Mesothelial cell of epicardium (in vitro differentiated cells): ENCODE results near the gene OR10A6. TPM values are rescaled to one million over a fixed set of nuclear protein-coding genes. Genes with fewer than 3 reads are reported as not detected.

Experiments used
- DNase-seq, 2 experiments: peaks; one replicate each; pipeline ENCODE4 v3.0.0; 2021; ENCODE audit warnings: low spot score in 2 of 2; ENCODE audit not compliant: unreplicated experiment in 2 of 2
- H3K27ac Mint-ChIP-seq: 2 replicates; pipeline ENCODE4 v1.8.0; 2021; ENCODE audit warnings: mixed read lengths
- H3K27me3 Mint-ChIP-seq: 2 replicates; pipeline ENCODE4 v1.8.0; 2021; ENCODE audit warnings: low read depth, mixed read lengths
- H3K36me3 Mint-ChIP-seq: 2 replicates; pipeline ENCODE4 v1.8.0; 2021; ENCODE audit warnings: mixed read lengths
- H3K4me1 Mint-ChIP-seq: 2 replicates; pipeline ENCODE4 v1.8.0; 2021; ENCODE audit warnings: mixed read lengths
- H3K4me3 Mint-ChIP-seq: 2 replicates; pipeline ENCODE4 v1.8.0; 2021; ENCODE audit warnings: mild to moderate bottlenecking, moderate library complexity, mixed read lengths
- H3K9me3 Mint-ChIP-seq: 2 replicates; pipeline ENCODE4 v1.8.0; 2021; ENCODE audit warnings: mixed read lengths
- total RNA-seq: library from RNA; stranded (reverse); gene quantifications from 3 replicates; pipeline ENCODE4 v1.2.1, GENCODE V29; 2021
- TF ChIP-seq, protein P1 (sequence below): fragments of 200-600 bp; sonication (generic); IDR thresholded peaks from one replicate; pipeline ENCODE4 v1.5.0; 2021; ENCODE audit warnings: antibody characterized with exemption; ENCODE audit not compliant: unreplicated experiment

Gene OR10A6
- total RNA-seq, 1 donor from 2014 or later: not detected

GRCh38 chr11:7964873-7965272 is 33.8 kb upstream of the OR10A6 start:
- no peaks in the 10 kb centered on the region for H3K9me3 Mint-ChIP-seq
- TF ChIP-seq, protein P1, sequence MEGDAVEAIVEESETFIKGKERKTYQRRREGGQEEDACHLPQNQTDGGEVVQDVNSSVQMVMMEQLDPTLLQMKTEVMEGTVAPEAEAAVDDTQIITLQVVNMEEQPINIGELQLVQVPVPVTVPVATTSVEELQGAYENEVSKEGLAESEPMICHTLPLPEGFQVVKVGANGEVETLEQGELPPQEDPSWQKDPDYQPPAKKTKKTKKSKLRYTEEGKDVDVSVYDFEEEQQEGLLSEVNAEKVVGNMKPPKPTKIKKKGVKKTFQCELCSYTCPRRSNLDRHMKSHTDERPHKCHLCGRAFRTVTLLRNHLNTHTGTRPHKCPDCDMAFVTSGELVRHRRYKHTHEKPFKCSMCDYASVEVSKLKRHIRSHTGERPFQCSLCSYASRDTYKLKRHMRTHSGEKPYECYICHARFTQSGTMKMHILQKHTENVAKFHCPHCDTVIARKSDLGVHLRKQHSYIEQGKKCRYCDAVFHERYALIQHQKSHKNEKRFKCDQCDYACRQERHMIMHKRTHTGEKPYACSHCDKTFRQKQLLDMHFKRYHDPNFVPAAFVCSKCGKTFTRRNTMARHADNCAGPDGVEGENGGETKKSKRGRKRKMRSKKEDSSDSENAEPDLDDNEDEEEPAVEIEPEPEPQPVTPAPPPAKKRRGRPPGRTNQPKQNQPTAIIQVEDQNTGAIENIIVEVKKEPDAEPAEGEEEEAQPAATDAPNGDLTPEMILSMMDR: no peak

GRCh38 chr11:7964261-7964660 is 33.2 kb upstream of the OR10A6 start:
- H3K4me1 Mint-ChIP-seq: peaks cover 16% of the 10 kb centered on the region
- TF ChIP-seq, protein P1: no peak

More at GRCh38 chr11:7964873-7965272, 33.8 kb upstream of the OR10A6 start:
- Mint-ChIP-seq H3K36me3 (no peaks in the 10 kb centered on the region), H3K4me3 (no peak overlapping the region), H3K27ac (no peak overlapping the region), H3K4me1 (peaks cover 22% of the 10 kb centered on the region), H3K27me3 (no peaks in the 10 kb centered on the region)
- DNase-seq: no peak

GRCh38 chr11:7955191-7955590 is 24.1 kb upstream of the OR10A6 start:
- Mint-ChIP-seq H3K27me3 (no peaks in the 10 kb centered on the region), H3K4me1 (no peaks in the 10 kb centered on the region), H3K9me3 (peaks cover 4% of the 10 kb centered on the region), H3K27ac (no peak overlapping the region), H3K4me3 (no peak overlapping the region), H3K36me3 (peaks cover 2% of the 10 kb centered on the region)
- no peak for DNase-seq
- TF ChIP-seq, protein P1: no peak

More at GRCh38 chr11:7964261-7964660, 33.2 kb upstream of the OR10A6 start:
- H3K27me3 Mint-ChIP-seq: no peaks in the 10 kb centered on the region
- no peak overlapping the region for H3K27ac Mint-ChIP-seq
- no peak for DNase-seq
- no peaks in the 10 kb centered on the region for H3K9me3 Mint-ChIP-seq
- no peaks in the 10 kb centered on the region for H3K36me3 Mint-ChIP-seq
- H3K4me3 Mint-ChIP-seq: no peak overlapping the region

DNA sequence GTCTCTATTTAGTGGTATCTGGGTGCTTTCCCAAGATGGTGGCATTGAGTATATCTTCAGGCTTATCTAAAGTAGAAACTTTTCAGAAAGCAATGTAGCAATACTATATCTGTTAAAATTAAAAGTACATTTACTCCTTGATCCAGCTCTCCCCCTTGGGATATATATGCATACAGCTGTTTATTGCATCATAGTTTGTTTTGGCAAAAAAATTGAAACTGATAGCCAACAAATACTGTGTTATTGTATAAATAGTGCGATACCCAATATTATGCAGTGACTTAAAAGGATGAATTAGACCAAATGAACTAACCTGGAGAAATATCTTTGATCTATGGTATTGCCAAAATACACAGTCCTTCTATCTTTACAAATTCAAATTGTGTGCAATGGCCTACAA is 18.9 kb upstream of the OR10A6 start:
- Mint-ChIP-seq H3K9me3 (no peaks in the 10 kb centered on the region), H3K4me1 (no peaks in the 10 kb centered on the region), H3K36me3 (no peaks in the 10 kb centered on the region), H3K27me3 (peaks cover 9% of the 10 kb centered on the region), H3K27ac (no peak overlapping the region), H3K4me3 (no peak overlapping the region)
- TF ChIP-seq, protein P1: no peak
- no peak for DNase-seq

DNA sequence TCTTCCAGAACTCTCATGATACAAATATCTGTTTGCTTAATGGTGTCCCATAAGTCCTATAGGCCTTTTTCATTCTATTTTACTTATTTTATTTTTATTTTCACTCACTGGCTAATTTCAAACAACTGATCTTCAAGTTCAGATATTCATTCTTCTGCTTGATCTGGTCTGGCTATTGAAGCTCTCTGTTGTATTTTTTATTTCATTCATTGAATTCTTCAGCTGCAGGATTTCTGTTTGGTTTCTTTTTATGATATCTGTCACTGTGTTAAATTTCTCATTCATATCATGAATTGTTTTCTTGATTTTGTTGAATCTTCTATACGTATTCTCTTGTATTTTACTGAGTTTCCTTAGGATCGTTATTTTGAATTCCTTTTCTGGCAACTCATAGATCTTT is 13.1 kb upstream of the OR10A6 start:
- no peaks in the 10 kb centered on the region for H3K4me1 Mint-ChIP-seq

More for the DNA sequence above, 13.1 kb upstream of the OR10A6 start:
- TF ChIP-seq, protein P1: no peak
- Mint-ChIP-seq H3K9me3 (peaks cover 24% of the 10 kb centered on the region), H3K27ac (no peak overlapping the region), H3K27me3 (peaks cover 9% of the 10 kb centered on the region), H3K36me3 (peaks cover 3% of the 10 kb centered on the region), H3K4me3 (no peak overlapping the region)
- DNase-seq: no peak
